Karpas-422 (cell line): Measurements from ENCODE around the gene SPANXB1. TPM values are rescaled to one million over a fixed set of nuclear protein-coding genes. Genes with fewer than 3 reads are reported as not detected.
"Not testable (repeated sequence)": the region's sequence is repeated elsewhere in the genome, so short reads cannot be mapped to it uniquely, and the experiment has no call there.

Experiments used
- DNase-seq: peaks from one replicate; pipeline ENCODE4 v3.0.0-alpha.2; 2015
- H2AFZ ChIP-seq: fragments of 200-600 bp; sonication (generic); 2 replicates; pipeline ENCODE4 v1.6.1; 2014; ENCODE audit warnings: antibody characterized with exemption, low read length, mixed read lengths
- H3K27ac ChIP-seq: fragments of 200-600 bp; sonication (generic); 2 replicates; pipeline ENCODE4 v1.5.1; 2014; ENCODE audit warnings: mild to moderate bottlenecking, low read length, moderate library complexity
- H3K27me3 ChIP-seq: fragments of 200-600 bp; sonication (generic); 2 replicates; pipeline ENCODE4 v1.6.1; 2014; ENCODE audit warnings: low read length, mixed read lengths
- H3K36me3 ChIP-seq: fragments of 200-600 bp; sonication (generic); 2 replicates; pipeline ENCODE4 v1.6.1; 2014; ENCODE audit warnings: low read length, mixed read lengths; ENCODE audit not compliant: insufficient read depth
- H3K4me1 ChIP-seq: fragments of 200-600 bp; sonication (generic); 2 replicates; pipeline ENCODE4 v1.6.1; 2014; ENCODE audit warnings: mild to moderate bottlenecking, low read length, mixed read lengths
- H3K4me2 ChIP-seq: fragments of 200-600 bp; sonication (generic); 2 replicates; pipeline ENCODE4 v1.6.1; 2014; ENCODE audit warnings: low read length, low read depth, mild to moderate bottlenecking; ENCODE audit not compliant: poor library complexity, severe bottlenecking
- H3K4me3 ChIP-seq: fragments of 200-600 bp; sonication (generic); 2 replicates; pipeline ENCODE4 v1.5.1; 2014; ENCODE audit warnings: mild to moderate bottlenecking, antibody characterized with exemption, low read length, mixed read lengths
- H3K79me2 ChIP-seq: fragments of 200-600 bp; sonication (generic); 2 replicates; pipeline ENCODE4 v1.6.1; 2014; ENCODE audit warnings: mild to moderate bottlenecking, low read length, mixed read lengths
- H3K9ac ChIP-seq: fragments of 200-600 bp; sonication (generic); 2 replicates; pipeline ENCODE4 v1.6.0; 2014; ENCODE audit warnings: low read length
- H3K9me2 ChIP-seq: fragments of 200-600 bp; sonication (generic), shearing (Covaris generic); replicated peaks from 2 replicates; pipeline ENCODE4 v1.6.0; 2014; ENCODE audit warnings: mild to moderate bottlenecking, low read length, moderate library complexity; ENCODE audit not compliant: insufficient read depth
- H3K9me3 ChIP-seq: fragments of 300-700, 200-600 bp; sonication (generic); 2 replicates; pipeline ENCODE4 v1.6.1; 2014; ENCODE audit warnings: low read length, mixed read lengths
- H4K20me1 ChIP-seq: fragments of 200-600 bp; sonication (generic); 2 replicates; pipeline ENCODE4 v1.6.1; 2014; ENCODE audit warnings: mild to moderate bottlenecking, antibody characterized with exemption, low read length, low read depth; ENCODE audit not compliant: insufficient read depth
- total RNA-seq: library from RNA; depleted of rRNA; stranded (reverse); fragments of >200 nt; shearing (Covaris generic); gene quantifications from 2 replicates; pipeline ENCODE4 v1.2.3, GENCODE V29; 2014; ENCODE audit warnings: low replicate concordance; rRNA removed

SPANXB1 gene
- total RNA-seq, 1 experiment from 2014 or later = not detected

- not testable (repeated sequence) for H4K20me1 ChIP-seq, DNase-seq, H2AFZ ChIP-seq, H3K9ac ChIP-seq, H3K4me1 ChIP-seq, H3K4me2 ChIP-seq, H3K27ac ChIP-seq, H3K4me3 ChIP-seq, H3K36me3 ChIP-seq, H3K27me3 ChIP-seq, H3K79me2 ChIP-seq, H3K9me2 ChIP-seq, H3K9me3 ChIP-seq
Observed at GRCh38 chrX:141049878-141050277, 47.5 kb downstream of the SPANXB1 start.

DNA sequence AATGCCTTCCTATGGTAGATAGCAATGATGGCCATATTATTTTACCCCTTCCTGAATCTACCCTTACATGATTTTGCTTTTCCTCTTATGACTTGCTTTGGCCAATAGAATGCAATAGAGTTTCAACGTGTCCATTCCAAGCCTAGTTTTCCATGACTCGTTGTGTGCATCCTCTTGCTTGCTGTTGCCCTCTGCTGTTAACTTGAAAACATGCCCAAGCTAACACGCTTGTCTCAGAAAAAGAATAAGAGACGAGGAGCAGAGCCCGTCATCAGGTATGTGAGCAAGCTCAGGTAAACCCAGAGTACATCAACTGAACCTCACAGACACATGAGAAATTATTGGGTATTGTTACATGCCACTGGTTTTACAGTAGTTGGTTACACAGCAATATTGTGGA lies 49.7 kb downstream of the SPANXB1 start:
- H3K27ac ChIP-seq, H3K9me3 ChIP-seq, H4K20me1 ChIP-seq, H3K79me2 ChIP-seq, H3K27me3 ChIP-seq, H3K4me1 ChIP-seq, H3K9me2 ChIP-seq, H3K9ac ChIP-seq, H3K4me3 ChIP-seq, H3K4me2 ChIP-seq, H3K36me3 ChIP-seq, H2AFZ ChIP-seq: not testable (repeated sequence)
- DNase-seq = peak; percentile 29

Other genes with a start within 250 kb of the SPANXB1 start
- gene LDOC1, start 174.5 kb downstream of the SPANXB1 start, total RNA-seq = not detected in 2 replicates
- not detected in 2 replicates for gene SPANXC, start 239.9 kb downstream of the SPANXB1 start, total RNA-seq